ENCODE data around the gene YJEFN3.

DNA sequence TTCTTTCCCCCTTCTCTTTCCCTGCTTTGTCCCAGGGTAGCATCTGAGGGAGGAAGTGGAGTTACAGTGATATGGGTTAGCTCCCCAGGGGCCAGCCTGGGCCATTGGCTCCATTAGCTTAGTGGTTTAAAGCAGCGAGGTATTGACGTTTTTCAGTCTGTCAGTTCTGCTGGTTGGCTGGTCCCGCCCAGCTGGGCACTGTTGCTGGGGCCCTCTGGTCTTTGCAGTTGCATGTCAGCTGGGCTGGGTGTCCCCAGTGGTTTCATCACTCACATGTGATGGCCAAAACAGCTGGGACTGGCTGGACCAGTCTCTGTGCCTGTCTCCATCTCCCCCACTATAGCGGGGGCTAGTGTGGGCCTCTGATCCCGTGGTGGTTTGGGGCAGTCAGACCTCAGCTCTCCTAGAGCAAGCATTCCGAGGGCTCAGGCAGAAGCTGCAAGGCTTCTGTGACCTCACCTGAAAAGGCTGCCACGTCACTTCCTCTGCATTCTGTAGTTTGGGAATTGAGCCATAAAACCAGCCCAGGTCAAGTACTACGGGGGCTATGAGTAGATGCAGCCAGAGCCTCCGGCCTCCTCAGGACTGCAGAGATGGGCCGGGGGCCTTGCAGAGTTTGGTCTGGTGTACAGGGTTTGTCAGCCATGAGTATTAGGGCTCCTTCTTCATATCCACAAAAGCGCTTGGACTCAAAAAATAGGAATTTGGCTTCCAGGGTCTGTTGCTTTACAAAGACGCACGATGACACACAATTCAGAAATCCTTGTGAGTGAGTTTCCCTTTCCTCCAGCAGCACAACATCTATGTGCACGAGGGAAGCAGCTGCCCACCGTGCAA is 43.3 kb upstream of the YJEFN3 start:
- no peak for TF ChIP-seq CTCF (IDR thresholded peaks at IDR 0.05)
- TF ChIP-seq POLR2AphosphoS5 (IDR thresholded peaks at IDR 0.05), result no peak
- TF ChIP-seq POLR2A (IDR thresholded peaks at IDR 0.05), result no peak

All from gastroesophageal sphincter (tissue), 3 donors.